GM18520 (cell line): Measurements from ENCODE around the gene BMP7.
"Not testable (repeated sequence)": the region's sequence is repeated elsewhere in the genome, so short reads cannot be mapped to it uniquely, and the experiment has no call there.

Experiments used
- ATAC-seq: cut with Tn5 transposase; IDR thresholded peaks from one replicate; pipeline ENCODE4 v1.9.1; 2021; ENCODE audit not compliant: unreplicated experiment

The BMP7 gene

GRCh38 chr20:57175397-57176010 lies 90.9 kb downstream of the BMP7 start:
- ATAC-seq: peak; percentile 43

DNA sequence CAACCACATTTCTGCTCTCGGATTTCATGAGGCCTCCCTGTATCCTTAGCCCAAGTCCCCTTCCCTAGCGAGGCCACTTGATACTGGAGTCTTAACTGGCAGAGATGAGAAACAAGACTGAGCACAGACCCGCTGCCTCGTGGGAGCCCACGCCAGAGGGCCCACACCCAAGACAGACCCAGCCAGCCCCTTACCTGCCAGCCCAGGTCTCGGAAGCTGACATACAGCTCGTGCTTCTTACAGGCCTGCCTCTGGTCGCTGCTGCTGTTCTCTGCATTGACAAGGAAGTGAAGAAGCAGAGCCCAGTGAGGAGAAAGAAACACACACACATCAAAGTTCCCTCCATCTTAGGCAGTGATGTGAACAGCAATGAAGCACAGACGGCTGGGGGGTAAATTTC lies 91.7 kb downstream of the BMP7 start:
- ATAC-seq: no peak

- no peak for ATAC-seq
Observed at GRCh38 chr20:57173986-57174385, 92.5 kb downstream of the BMP7 start.

- no peak for ATAC-seq
Observed at GRCh38 chr20:57173041-57173440, 93.4 kb downstream of the BMP7 start.

DNA sequence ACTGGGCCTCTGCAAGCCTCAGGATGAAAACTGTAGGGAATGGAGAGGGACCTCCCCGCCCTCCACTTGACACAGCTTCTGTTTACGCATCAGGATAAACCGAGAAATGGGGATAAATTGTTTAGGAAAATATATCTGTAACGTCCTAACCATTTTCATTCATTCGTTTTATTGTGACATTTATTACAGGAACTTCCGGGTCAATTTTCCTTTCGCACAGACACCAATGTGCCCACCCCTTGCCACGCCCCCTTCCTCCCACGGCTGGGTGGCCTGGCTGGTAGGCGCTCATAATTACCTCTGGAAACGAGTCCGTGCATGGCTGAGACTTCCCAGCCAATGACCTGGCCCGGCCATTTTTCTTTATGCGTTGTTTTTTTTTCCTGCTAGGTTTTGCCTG lies 96.1 kb downstream of the BMP7 start:
- ATAC-seq: no peak

- no peak for ATAC-seq
Observed at GRCh38 chr20:57169162-57169561, 97.3 kb downstream of the BMP7 start.

DNA sequence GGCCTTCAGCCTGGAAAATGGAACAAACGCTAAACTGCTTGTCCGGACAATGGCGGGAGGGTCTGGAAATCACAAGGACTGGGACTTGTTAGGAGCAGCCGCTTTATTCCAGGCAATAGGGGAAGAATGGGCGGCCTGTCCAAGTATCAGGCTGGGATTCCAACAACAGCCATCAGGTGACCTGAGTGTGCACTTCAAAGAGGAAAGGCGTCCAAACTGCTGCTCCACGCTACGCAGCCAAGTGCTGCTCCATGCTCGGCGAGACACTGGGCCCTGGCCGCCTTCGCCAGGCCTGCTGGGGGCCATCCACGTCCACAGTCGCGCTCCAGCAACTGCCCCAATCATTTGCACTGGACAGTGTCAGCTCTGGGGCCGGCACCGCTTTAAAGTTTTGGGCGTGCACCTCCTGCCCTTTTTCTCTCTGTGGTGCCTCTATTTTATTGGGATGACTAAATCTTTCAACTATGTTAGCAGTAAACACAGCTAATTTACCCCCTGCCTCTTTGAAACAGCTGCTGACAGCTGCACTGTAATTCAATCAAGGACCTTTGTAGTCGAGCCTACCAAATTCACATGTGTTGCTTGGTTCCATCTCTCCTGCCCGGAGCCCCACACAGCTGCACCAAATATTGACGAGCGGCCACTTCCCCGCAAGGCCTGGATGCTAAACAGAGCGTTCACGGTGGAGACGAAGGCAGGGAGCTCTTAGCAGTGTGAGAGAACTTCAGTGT lies 98.3 kb downstream of the BMP7 start:
- no peak for ATAC-seq

- ATAC-seq: no peak
Observed at GRCh38 chr20:57167292-57167655, 99.2 kb downstream of the BMP7 start.

GRCh38 chr20:57166568-57167291 lies 99.7 kb downstream of the BMP7 start:
- no peak for ATAC-seq

- no peak for ATAC-seq
Observed at GRCh38 chr20:57165427-57166004, 100.9 kb downstream of the BMP7 start.

DNA sequence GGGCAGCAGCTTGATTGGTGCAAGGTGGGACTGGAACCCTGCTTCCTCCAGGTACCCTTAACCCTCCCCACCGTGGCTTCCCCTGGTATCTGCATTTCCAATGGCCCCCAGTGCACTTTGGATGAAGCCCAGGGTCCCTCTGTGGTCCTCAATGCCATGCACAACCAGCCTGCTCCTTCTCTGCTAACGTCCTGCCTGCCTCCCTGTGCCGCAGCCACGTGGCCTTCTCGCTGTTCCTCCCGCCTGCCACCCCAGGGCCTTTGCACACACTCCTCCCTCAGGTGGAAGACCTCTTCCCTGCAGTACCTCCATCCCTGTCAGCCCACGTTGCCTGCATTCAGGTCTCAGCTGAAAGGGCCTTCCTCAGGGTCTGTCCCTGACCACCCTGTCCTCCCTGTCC lies 101.6 kb downstream of the BMP7 start:
- no peak for ATAC-seq

DNA sequence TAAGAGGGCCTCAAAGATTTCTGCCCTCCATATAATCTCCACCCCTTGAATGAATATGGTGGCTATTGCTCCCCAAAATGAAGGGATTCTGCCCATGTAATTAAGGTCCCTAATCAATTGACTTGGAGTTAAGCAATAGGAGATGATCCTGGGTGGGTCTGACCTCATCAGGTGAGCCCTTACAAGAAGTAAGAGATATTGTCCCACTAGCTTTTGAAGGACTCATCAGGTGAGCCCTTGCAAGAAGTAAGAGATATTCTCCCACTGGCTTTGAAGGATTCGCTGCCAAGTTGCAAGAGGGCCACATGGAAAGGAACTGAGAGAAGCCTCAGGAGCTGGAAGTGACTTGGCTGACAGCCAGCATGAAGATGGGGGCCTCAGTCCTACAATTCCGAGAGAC lies 103.4 kb downstream of the BMP7 start:
- no peak for ATAC-seq

GRCh38 chr20:57162362-57162652 lies 104.1 kb downstream of the BMP7 start:
- no peak for ATAC-seq

DNA sequence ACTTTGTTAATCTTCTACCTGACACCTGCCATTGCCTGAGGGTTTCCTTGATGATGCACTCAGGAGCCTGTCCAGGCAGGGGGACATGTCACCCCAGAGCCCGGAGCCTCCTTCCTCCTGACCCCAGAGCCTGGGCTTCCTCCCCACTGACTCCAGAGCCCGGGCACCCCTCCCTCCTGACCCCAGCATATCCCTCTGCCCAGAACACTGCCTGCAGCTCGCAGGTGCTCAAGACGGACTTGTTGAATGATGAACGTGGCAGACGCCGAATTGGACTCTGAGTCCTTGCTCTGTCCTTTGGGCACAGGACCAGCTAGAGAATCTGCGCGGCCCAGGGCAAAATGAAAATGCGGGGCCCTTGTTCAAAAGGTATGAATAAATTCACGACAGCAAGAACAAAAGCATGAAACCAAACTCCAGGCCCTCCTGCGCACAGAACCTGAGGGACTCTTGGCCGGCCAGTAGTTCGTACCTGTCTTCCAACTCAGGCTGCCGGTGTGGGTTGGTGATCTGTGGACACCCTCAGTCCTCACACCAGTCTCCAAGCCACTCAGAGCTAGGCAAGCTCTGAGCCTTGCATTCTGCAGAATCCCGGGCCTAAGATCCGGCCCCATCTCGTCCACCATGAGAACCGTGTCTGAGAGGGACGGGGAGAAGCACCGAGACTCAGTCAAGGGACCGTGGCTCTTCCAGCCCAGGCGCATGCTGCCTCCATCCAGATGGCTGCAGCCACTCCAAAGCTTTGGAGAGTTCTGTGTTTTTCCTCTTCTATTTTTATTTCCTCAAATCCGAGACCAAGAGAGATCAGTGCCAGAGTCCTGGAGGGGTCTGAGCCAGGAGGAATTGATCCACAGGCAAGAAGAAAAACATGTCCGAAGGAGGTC lies 104.7 kb downstream of the BMP7 start:
- no peak for ATAC-seq

- ATAC-seq: no peak
Observed at GRCh38 chr20:57160985-57161384, 105.5 kb downstream of the BMP7 start.

DNA sequence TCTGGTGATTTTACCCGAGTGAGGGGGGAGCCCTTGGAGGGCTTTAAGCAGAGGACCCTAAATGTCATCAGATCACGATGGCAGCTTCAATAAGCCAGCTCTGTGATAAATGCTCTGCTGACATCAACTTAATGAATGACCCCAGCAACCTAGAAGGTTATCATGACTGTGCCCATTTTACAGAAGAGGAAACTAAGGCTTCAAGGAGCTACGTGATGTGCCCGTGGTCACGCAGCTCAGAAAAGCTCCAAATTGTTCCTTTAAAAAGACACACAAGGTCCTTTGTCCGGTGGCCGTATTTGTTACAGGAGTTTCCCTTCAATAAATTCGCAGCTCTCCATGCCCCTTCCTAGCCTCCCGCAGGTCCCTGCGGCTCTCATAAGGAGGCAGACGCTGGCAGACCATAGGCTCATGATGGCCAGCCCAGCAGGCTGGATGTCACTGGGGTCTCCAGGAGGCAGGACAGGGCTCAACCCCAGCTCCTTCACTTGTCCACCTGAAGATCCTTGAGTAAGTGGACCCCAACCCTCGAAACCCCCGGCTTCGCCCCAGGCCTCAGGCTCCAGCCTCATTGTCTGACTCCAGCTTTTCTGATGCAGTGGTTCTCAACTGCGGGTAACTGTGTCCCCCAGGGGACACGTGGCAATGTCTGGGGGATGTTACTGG lies 106.4 kb downstream of the BMP7 start:
- ATAC-seq: no peak

DNA sequence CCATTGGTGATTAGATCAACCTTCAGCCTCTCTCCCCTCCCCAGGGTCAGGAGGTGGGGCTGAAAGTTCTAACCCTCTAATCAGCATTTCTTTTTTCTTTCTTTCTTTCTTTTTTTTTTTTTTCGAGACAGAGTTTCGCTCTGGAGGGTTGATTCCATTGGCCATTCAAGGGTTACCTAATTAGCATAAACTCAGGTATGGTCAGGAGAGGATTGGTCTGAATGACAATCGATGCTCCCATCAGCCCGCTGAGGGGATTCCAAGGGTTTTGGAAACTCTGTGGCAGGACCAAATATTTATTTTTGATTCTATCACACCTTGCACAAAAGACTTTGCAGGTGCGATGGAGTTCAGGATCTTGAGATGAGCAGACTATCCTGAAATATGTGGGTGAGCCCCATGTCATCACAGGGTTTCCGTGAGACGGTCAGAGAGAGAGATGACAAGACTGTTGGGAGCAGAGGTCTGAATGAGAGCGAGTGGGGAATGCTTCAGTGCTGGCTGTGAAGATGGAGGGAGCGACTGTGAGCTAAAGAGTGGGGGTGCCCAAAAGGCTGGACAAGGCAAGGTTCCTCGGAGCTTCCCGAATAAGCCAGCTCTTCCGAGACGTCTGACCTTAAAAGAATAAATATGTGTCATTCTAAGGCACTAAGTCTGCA lies 107.1 kb downstream of the BMP7 start:
- ATAC-seq: no peak

- ATAC-seq: no peak
Observed at GRCh38 chr20:57158474-57158873, 108.0 kb downstream of the BMP7 start.

GRCh38 chr20:57157787-57158186 lies 108.7 kb downstream of the BMP7 start:
- ATAC-seq: not testable (repeated sequence)

GRCh38 chr20:57157106-57157691 lies 109.2 kb downstream of the BMP7 start:
- no peak for ATAC-seq
